Inflammatory macrophage treated with lipopolysaccharide for 4 hours (primary cell): Measurements from ENCODE around the gene ATP2A1.
"Not testable (repeated sequence)": the region's sequence is repeated elsewhere in the genome, so short reads cannot be mapped to it uniquely, and the experiment has no call there.

ENCODE experiments used
- DNase-seq: peaks from one replicate; pipeline ENCODE4 v3.0.0-alpha.2; 2020

The ATP2A1 gene

GRCh38 chr16:28913946-28914724 lies 35.8 kb downstream of the ATP2A1 start:
- DNase-seq = no peak

- no peak for DNase-seq
Measured at GRCh38 chr16:28915181-28915580, 36.9 kb downstream of the ATP2A1 start.

GRCh38 chr16:28917095-28917494 lies 38.8 kb downstream of the ATP2A1 start:
- no peak for DNase-seq

GRCh38 chr16:28918698-28919097 lies 40.4 kb downstream of the ATP2A1 start:
- no peak for DNase-seq

- no peak for DNase-seq
Measured at GRCh38 chr16:28923231-28923587, 44.9 kb downstream of the ATP2A1 start.

- DNase-seq = peak; percentile 78
Measured at GRCh38 chr16:28923652-28924398, 45.5 kb downstream of the ATP2A1 start.

DNA sequence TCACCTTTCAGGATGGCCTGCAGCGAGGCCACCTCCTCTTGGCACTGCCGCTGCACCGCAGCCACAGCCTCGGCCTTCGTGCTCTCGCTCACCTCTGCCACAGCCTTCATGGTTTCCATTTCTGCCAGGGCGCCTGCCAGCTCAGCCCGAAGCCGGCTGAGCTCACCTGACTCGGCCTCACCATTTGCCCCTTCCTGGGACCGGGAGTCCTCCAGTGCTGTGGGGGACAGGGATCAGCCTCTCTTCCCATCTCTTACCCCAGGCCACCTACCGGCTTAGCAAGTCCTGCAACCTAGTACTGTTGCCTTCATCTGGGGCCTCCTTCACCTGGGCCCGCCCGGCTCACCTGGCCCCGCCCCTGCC lies 46.1 kb downstream of the ATP2A1 start:
- DNase-seq = no peak

DNA sequence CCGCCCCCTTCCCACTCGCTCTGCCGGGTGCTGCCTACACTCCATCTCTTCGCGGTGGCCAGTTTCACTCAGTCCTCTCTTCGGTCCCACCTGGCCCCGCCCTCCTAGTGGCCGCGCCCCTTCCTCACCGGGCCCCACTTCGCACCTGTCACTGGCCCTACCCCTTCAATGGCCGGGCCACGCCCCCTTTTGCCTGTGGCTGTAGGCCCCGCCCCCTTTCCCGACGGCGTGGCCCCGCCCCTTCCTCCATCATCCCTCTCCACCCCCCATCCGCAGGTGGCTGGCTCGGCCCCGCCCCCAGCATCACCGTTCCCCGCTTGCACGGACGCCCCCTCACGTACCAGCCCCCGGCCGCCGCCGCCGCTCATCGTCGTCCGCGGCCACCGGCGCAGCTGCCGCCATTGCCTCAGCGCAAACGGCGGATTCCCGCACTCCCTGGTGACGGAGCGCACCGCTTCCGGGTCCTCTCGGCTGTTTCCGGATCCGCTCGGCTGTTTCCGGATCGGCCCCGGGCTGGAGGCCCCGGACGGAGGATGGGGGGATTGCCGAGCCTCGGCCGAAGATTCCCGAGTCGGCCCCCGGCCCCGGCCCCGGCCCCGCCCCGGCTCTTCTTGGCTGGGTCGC lies 46.6 kb downstream of the ATP2A1 start, which contains the start of gene RABEP2:
Gene RABEP2 (minus strand): TSS at position 477 of the 624 bp plus-strand sequence. CDS start 75 bp downstream, at position 402.
- peak; percentile 90 for DNase-seq

DNA sequence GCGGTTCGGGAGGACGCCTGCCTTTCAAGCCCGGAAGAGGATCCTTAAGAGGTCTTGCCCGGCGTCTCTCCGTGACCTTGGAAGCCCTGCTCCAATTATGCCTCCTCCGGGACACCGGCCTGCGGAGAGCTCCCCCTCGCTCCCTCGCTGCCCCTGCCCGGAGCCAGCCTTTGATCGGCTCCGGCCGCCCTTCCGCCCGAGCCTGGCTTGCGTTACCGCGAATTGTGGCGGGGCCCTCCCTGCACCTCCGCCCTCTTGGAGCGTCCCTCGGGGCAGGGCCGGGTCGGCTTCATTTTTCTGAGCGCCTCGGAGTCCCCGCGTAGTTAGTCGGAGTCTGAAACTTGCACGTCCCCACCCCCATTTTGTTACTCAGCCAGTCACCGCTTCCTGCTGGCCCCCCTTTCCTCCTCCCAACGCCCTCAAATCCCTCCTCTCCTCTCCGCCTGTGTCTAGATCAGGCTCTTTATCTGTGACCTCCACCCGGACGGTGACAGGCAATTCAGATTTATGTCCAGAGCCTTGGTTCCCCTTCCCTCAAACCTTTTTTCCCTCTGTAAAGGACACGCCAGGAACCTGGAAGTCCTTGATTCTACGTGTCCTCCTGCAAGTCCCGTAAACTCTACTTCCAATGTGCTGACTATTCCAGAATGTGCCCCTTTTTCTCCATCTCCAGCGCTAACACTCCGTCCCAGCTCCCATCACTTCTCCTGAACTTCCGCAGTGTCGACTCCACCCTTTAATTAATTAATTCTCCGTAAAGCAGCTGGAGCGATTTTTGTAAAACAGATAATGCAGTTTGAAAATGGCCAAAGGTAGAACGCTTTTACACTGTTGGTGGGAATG lies 47.3 kb downstream of the ATP2A1 start:
- DNase-seq = peak; percentile 76

GRCh38 chr16:28926284-28926683 lies 48.0 kb downstream of the ATP2A1 start:
- not testable (repeated sequence) for DNase-seq

GRCh38 chr16:28927815-28928214 lies 49.5 kb downstream of the ATP2A1 start:
- no peak for DNase-seq

GRCh38 chr16:28930203-28930602 lies 51.9 kb downstream of the ATP2A1 start:
- DNase-seq = no peak

- DNase-seq = no peak
Measured at GRCh38 chr16:28930652-28931051, 52.4 kb downstream of the ATP2A1 start.

GRCh38 chr16:28931801-28932225 lies 53.5 kb downstream of the ATP2A1 start, which contains the start of gene CD19:
TSS of gene CD19 (plus strand) at chr16:28931971. CDS start at chr16:28932001, 30 bp downstream.
- no peak for DNase-seq

DNA sequence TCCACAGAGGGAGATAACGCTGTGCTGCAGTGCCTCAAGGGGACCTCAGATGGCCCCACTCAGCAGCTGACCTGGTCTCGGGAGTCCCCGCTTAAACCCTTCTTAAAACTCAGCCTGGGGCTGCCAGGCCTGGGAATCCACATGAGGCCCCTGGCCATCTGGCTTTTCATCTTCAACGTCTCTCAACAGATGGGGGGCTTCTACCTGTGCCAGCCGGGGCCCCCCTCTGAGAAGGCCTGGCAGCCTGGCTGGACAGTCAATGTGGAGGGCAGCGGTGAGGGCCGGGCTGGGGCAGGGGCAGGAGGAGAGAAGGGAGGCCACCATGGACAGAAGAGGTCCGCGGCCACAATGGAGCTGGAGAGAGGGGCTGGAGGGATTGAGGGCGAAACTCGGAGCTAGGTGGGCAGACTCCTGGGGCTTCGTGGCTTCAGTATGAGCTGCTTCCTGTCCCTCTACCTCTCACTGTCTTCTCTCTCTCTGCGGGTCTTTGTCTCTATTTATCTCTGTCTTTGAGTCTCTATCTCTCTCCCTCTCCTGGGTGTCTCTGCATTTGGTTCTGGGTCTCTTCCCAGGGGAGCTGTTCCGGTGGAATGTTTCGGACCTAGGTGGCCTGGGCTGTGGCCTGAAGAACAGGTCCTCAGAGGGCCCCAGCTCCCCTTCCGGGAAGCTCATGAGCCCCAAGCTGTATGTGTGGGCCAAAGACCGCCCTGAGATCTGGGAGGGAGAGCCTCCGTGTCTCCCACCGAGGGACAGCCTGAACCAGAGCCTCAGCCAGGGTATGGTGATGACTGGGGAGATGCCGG lies 54.3 kb downstream of the ATP2A1 start:
- no peak for DNase-seq

GRCh38 chr16:28933171-28933570 lies 54.9 kb downstream of the ATP2A1 start:
- no peak for DNase-seq

DNA sequence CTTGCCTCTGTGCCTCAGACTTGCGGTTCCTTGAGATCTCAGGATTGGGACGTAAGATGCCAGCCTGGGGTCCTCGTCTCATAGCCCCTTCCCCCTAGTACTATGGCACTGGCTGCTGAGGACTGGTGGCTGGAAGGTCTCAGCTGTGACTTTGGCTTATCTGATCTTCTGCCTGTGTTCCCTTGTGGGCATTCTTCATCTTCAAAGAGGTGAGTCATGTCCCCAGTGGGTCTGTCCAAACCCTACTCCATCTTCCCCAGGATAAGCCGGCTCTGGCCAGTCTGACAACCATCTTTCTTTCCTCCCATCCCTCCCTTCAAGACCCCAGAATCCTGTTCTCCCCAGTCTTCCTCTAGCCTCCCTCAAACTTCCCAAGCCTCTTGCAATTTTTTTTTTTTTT lies 57.1 kb downstream of the ATP2A1 start:
- no peak for DNase-seq

DNA sequence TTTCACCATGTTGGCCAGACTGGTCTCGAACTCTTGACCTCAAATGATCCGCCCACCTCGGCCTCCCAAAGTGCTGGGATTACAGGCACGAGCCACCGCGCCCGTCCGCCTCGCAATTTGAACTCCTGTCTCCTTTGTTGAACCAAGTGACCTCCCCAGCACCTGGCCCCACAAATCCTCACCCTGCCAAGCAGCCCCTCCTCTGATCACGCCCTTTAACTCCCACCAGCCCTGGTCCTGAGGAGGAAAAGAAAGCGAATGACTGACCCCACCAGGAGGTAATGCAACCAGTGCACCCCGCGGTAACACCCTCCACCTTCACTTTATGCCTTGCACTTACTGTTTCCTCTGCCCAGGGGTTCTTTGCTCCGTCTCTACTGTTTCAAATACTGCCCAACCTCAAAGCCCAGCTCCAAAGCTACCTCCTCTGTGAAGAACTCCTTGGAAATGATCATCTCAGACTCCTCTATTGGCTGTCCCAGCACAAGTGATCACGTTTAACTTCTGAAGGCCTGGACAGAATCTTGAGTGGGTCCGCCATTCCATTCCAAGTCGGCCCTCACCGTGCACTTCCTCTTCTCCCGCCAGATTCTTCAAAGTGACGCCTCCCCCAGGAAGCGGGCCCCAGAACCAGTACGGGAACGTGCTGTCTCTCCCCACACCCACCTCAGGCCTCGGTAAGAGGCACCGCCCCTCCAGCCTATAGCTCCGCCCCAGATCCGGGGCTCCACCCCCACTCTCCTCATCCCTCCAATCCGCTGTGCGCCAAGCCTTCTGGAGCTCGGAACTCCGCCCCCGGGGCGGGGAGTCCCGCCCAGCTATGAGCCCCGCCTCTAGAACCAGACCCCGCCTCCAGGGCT lies 57.9 kb downstream of the ATP2A1 start:
- peak; percentile 97 for DNase-seq

DNA sequence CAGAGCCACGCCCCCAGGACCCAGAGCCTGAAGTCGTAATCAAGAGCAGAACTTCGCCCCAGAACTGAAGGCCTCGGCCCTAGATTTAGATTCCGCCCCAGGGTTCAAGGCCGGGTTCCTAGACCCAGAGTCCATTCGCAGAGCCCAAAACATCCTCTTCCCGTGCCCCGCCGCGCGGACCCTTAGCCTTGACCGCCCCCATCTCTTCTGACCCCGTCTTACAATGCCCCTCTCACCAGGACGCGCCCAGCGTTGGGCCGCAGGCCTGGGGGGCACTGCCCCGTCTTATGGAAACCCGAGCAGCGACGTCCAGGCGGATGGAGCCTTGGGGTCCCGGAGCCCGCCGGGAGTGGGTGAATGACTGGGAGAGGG lies 58.5 kb downstream of the ATP2A1 start:
- no peak for DNase-seq

- DNase-seq = no peak
Measured at GRCh38 chr16:28937222-28937876, 59.1 kb downstream of the ATP2A1 start.
